Mesendoderm (in vitro differentiated cells): ENCODE data around the gene TWIST2.

Experiments
- DNase-seq: peaks from one replicate; pipeline ENCODE4 v3.0.0; 2013
- H2AK5ac ChIP-seq: 2 replicates; pipeline ENCODE4 v1.6.1; 2013; ENCODE audit warnings: low read length, inconsistent platforms
- H2BK120ac ChIP-seq: 2 replicates; pipeline ENCODE4 v1.6.1; 2013; ENCODE audit warnings: low read depth, mild to moderate bottlenecking, low read length, moderate library complexity, mixed read lengths
- H2BK15ac ChIP-seq: replicated peaks from 2 replicates; pipeline ENCODE4 v1.6.1; 2013; ENCODE audit warnings: low read depth, mild to moderate bottlenecking, moderate library complexity
- H2BK5ac ChIP-seq: 2 replicates; pipeline ENCODE4 v1.6.1; 2013; ENCODE audit warnings: low read length, inconsistent platforms
- H3K18ac ChIP-seq: 2 replicates; pipeline ENCODE4 v1.6.1; 2013; ENCODE audit warnings: mild to moderate bottlenecking, low read length, mixed read lengths
- H3K23ac ChIP-seq: one replicate; pipeline ENCODE4 v1.6.1; 2013; ENCODE audit warnings: low read length
- H3K27ac ChIP-seq: 2 replicates; pipeline ENCODE4 v1.5.1; 2013; ENCODE audit warnings: low read depth, mild to moderate bottlenecking, inconsistent platforms, low read length, moderate library complexity
- H3K27me3 ChIP-seq: 2 replicates; pipeline ENCODE4 v1.6.1; 2013; ENCODE audit warnings: low read length, control low read depth, mild to moderate bottlenecking, inconsistent platforms; ENCODE audit not compliant: insufficient read depth, poor library complexity
- H3K36me3 ChIP-seq: 2 replicates; pipeline ENCODE4 v1.6.1; 2013; ENCODE audit warnings: low read length, inconsistent platforms; ENCODE audit not compliant: control insufficient read depth, insufficient read depth
- H3K4ac ChIP-seq: one replicate; pipeline ENCODE4 v1.6.1; 2013; ENCODE audit warnings: low read depth, mild to moderate bottlenecking, low read length, moderate library complexity
- H3K4me1 ChIP-seq: 2 replicates; pipeline ENCODE4 v1.6.1; 2013; ENCODE audit warnings: low read depth, low read length, inconsistent platforms; ENCODE audit not compliant: control insufficient read depth
- H3K4me2 ChIP-seq: 2 replicates; pipeline ENCODE4 v1.6.1; 2013; ENCODE audit warnings: low read length
- H3K4me3 ChIP-seq: 2 replicates; pipeline ENCODE4 v1.5.1; 2013; ENCODE audit warnings: mild to moderate bottlenecking, low read length
- H3K56ac ChIP-seq: one replicate; pipeline ENCODE4 v1.6.1; 2013; ENCODE audit warnings: low read length
- H3K79me1 ChIP-seq: 2 replicates; pipeline ENCODE4 v1.6.1; 2013; ENCODE audit warnings: low read length, inconsistent platforms
- H3K79me2 ChIP-seq: 2 replicates; pipeline ENCODE4 v1.6.1; 2013; ENCODE audit warnings: mild to moderate bottlenecking, low read length; ENCODE audit not compliant: control insufficient read depth, insufficient read depth
- H3K9ac ChIP-seq: 2 replicates; pipeline ENCODE4 v1.6.1; 2013; ENCODE audit warnings: low read length, inconsistent platforms
- H4K5ac ChIP-seq: one replicate; pipeline ENCODE4 v1.6.1; 2013; ENCODE audit warnings: low read length
- H4K8ac ChIP-seq: one replicate; pipeline ENCODE4 v1.6.1; 2013; ENCODE audit warnings: low read depth, mild to moderate bottlenecking, control low read depth, low read length, moderate library complexity
- WGBS: extraction: QIAGEN DNeasy Blood & Tissue Kit; methylation state at CpG from one replicate; pipeline ENCODE4 v1.1.7; 2013; ENCODE audit warnings: low lambda C conversion rate, missing lambda C conversion rate; ENCODE audit not compliant: insufficient coverage; ENCODE audit errors: extremely low coverage; 5-methylcytosine and 5-hydroxymethylcytosine counted together

The TWIST2 gene

GRCh38 chr2:238817382-238817781, 30.5 kb upstream of the TWIST2 start:
- no peak overlapping the region for H4K8ac ChIP-seq
- H2BK15ac ChIP-seq = no peak overlapping the region
- H3K79me2 ChIP-seq = no peaks in the 10 kb centered on the region
- H3K4me1 ChIP-seq = peaks cover 11% of the 10 kb centered on the region
- H3K23ac ChIP-seq = no peak overlapping the region
- H3K27ac ChIP-seq = no peak overlapping the region
- H3K79me1 ChIP-seq = no peaks in the 10 kb centered on the region
- WGBS = no CpG with 5 or more reads among the region's 5 CpGs
- H3K56ac ChIP-seq = no peak overlapping the region
- H3K4me3 ChIP-seq = no peak overlapping the region
- no peak overlapping the region for H2BK5ac ChIP-seq
- H2AK5ac ChIP-seq = no peak overlapping the region
- H3K9ac ChIP-seq = no peak overlapping the region
- no peaks in the 10 kb centered on the region for H3K27me3 ChIP-seq
- no peaks in the 10 kb centered on the region for H3K36me3 ChIP-seq
- no peak overlapping the region for H4K5ac ChIP-seq
- H2BK120ac ChIP-seq = no peak overlapping the region
- DNase-seq = peak; percentile 12
- no peak overlapping the region for H3K4ac ChIP-seq
- H3K18ac ChIP-seq = no peak overlapping the region
- no peak overlapping the region for H3K4me2 ChIP-seq

- no peaks in the 10 kb centered on the region for H3K79me1 ChIP-seq
- no peak overlapping the region for H3K9ac ChIP-seq
- no peak overlapping the region for H3K4me2 ChIP-seq
- H3K56ac ChIP-seq = no peak overlapping the region
- no peak overlapping the region for H4K5ac ChIP-seq
- H3K27ac ChIP-seq = no peak overlapping the region
- H2BK5ac ChIP-seq = no peak overlapping the region
- no peak overlapping the region for H3K23ac ChIP-seq
- no peak overlapping the region for H2AK5ac ChIP-seq
- no CpG with 5 or more reads among the region's 5 CpGs for WGBS
- peaks cover 11% of the 10 kb centered on the region for H3K4me1 ChIP-seq
- H3K18ac ChIP-seq = no peak overlapping the region
- no peak overlapping the region for H2BK15ac ChIP-seq
- H3K36me3 ChIP-seq = no peaks in the 10 kb centered on the region
- no peaks in the 10 kb centered on the region for H3K79me2 ChIP-seq
- H4K8ac ChIP-seq = no peak overlapping the region
- no peak overlapping the region for H2BK120ac ChIP-seq
- H3K27me3 ChIP-seq = no peaks in the 10 kb centered on the region
- no peak overlapping the region for H3K4ac ChIP-seq
- no peak for DNase-seq
- H3K4me3 ChIP-seq = no peak overlapping the region
Measured at GRCh38 chr2:238817891-238818290, 30.0 kb upstream of the TWIST2 start.

- no peaks in the 10 kb centered on the region for H3K27me3 ChIP-seq
- no peaks in the 10 kb centered on the region for H3K79me2 ChIP-seq
- no peak overlapping the region for H3K4ac ChIP-seq
- no peak overlapping the region for H2BK5ac ChIP-seq
- H3K4me3 ChIP-seq = no peak overlapping the region
- H2BK15ac ChIP-seq = no peak overlapping the region
- DNase-seq = no peak
- H2BK120ac ChIP-seq = no peak overlapping the region
- H3K27ac ChIP-seq = no peak overlapping the region
- no peak overlapping the region for H4K8ac ChIP-seq
- H3K36me3 ChIP-seq = no peaks in the 10 kb centered on the region
- H3K56ac ChIP-seq = no peak overlapping the region
- H3K18ac ChIP-seq = no peak overlapping the region
- no peaks in the 10 kb centered on the region for H3K79me1 ChIP-seq
- no peak overlapping the region for H2AK5ac ChIP-seq
- no peak overlapping the region for H4K5ac ChIP-seq
- WGBS = no CpG with 5 or more reads among the region's 2 CpGs
- no peak overlapping the region for H3K9ac ChIP-seq
- peaks cover 11% of the 10 kb centered on the region for H3K4me1 ChIP-seq
- H3K23ac ChIP-seq = no peak overlapping the region
- H3K4me2 ChIP-seq = no peak overlapping the region
Measured at GRCh38 chr2:238818561-238818960, 29.3 kb upstream of the TWIST2 start.

GRCh38 chr2:238820197-238820596, 27.7 kb upstream of the TWIST2 start:
- no peak overlapping the region for H2AK5ac ChIP-seq
- H2BK15ac ChIP-seq = no peak overlapping the region
- no peak overlapping the region for H2BK5ac ChIP-seq
- DNase-seq = no peak
- H3K4me3 ChIP-seq = no peak overlapping the region
- H3K79me2 ChIP-seq = no peaks in the 10 kb centered on the region
- no peak overlapping the region for H2BK120ac ChIP-seq
- H3K23ac ChIP-seq = no peak overlapping the region
- no peak overlapping the region for H3K27ac ChIP-seq
- H3K4me1 ChIP-seq = peaks cover 11% of the 10 kb centered on the region
- H3K4ac ChIP-seq = no peak overlapping the region
- no peaks in the 10 kb centered on the region for H3K36me3 ChIP-seq
- no peak overlapping the region for H4K8ac ChIP-seq
- H3K18ac ChIP-seq = no peak overlapping the region
- H3K4me2 ChIP-seq = no peak overlapping the region
- WGBS = no CpG with 5 or more reads among the region's 1 CpG
- no peaks in the 10 kb centered on the region for H3K79me1 ChIP-seq
- no peak overlapping the region for H4K5ac ChIP-seq
- no peak overlapping the region for H3K56ac ChIP-seq
- H3K27me3 ChIP-seq = no peaks in the 10 kb centered on the region
- H3K9ac ChIP-seq = no peak overlapping the region

GRCh38 chr2:238820916-238821315, 27.0 kb upstream of the TWIST2 start:
- H3K27me3 ChIP-seq = no peaks in the 10 kb centered on the region
- H2BK15ac ChIP-seq = no peak overlapping the region
- no peak for DNase-seq
- H2BK120ac ChIP-seq = no peak overlapping the region
- H3K9ac ChIP-seq = no peak overlapping the region
- H3K56ac ChIP-seq = no peak overlapping the region
- no peak overlapping the region for H3K4ac ChIP-seq
- H3K23ac ChIP-seq = no peak overlapping the region
- no peak overlapping the region for H3K4me3 ChIP-seq
- no peak overlapping the region for H4K8ac ChIP-seq
- H2BK5ac ChIP-seq = no peak overlapping the region
- no peak overlapping the region for H2AK5ac ChIP-seq
- WGBS = no CpG with 5 or more reads among the region's 6 CpGs
- H3K27ac ChIP-seq = no peak overlapping the region
- H3K4me2 ChIP-seq = no peak overlapping the region
- peaks cover 11% of the 10 kb centered on the region for H3K4me1 ChIP-seq
- H3K79me2 ChIP-seq = no peaks in the 10 kb centered on the region
- no peaks in the 10 kb centered on the region for H3K36me3 ChIP-seq
- H4K5ac ChIP-seq = no peak overlapping the region
- no peak overlapping the region for H3K18ac ChIP-seq
- no peaks in the 10 kb centered on the region for H3K79me1 ChIP-seq

- H3K4me1 ChIP-seq = peaks cover 11% of the 10 kb centered on the region
- H3K79me2 ChIP-seq = no peaks in the 10 kb centered on the region
- DNase-seq = no peak
- no peak overlapping the region for H3K9ac ChIP-seq
- H2BK15ac ChIP-seq = no peak overlapping the region
- no peak overlapping the region for H3K18ac ChIP-seq
- no peak overlapping the region for H3K4me3 ChIP-seq
- H2BK120ac ChIP-seq = no peak overlapping the region
- no peak overlapping the region for H3K56ac ChIP-seq
- no peak overlapping the region for H3K23ac ChIP-seq
- no peak overlapping the region for H2BK5ac ChIP-seq
- H4K8ac ChIP-seq = no peak overlapping the region
- H3K4me2 ChIP-seq = no peak overlapping the region
- H3K4ac ChIP-seq = no peak overlapping the region
- no CpG with 5 or more reads among the region's 9 CpGs for WGBS
- no peaks in the 10 kb centered on the region for H3K36me3 ChIP-seq
- no peak overlapping the region for H2AK5ac ChIP-seq
- H3K79me1 ChIP-seq = no peaks in the 10 kb centered on the region
- H3K27ac ChIP-seq = no peak overlapping the region
- H3K27me3 ChIP-seq = no peaks in the 10 kb centered on the region
- no peak overlapping the region for H4K5ac ChIP-seq
Measured at GRCh38 chr2:238821391-238821790, 26.5 kb upstream of the TWIST2 start.
